Gastroesophageal sphincter (tissue), 4 donors: ENCODE data around the gene RASIP1. TPM values are rescaled to one million over a fixed set of nuclear protein-coding genes. Genes with fewer than 3 reads are reported as not detected.
A peak's percentile ranks its signal among the peaks of the same experiment; 100 is the strongest.
"Not testable (repeated sequence)": the region's sequence is repeated elsewhere in the genome, so short reads cannot be mapped to it uniquely, and the experiment has no call there.

ENCODE experiments used
- ATAC-seq: fragments of 150-250 bp; one replicate; pipeline ENCODE4 v1.9.1; 2016; ENCODE audit warnings: mild to moderate bottlenecking, moderate library complexity
- H3K27ac ChIP-seq, 4 donors: fragments of 200-600 bp; sonication (generic) in 3 of 4; 1 replicate in 3 of 4; 2 replicates in 1 of 4; pipeline ENCODE4 v1.5.1; 2016 to 2019
- H3K27me3 ChIP-seq: fragments of 200-600 bp; sonication (generic); one replicate; pipeline ENCODE4 v1.5.1; 2019
- H3K36me3 ChIP-seq, 2 donors: fragments of 200-600 bp; sonication (generic); one replicate each; pipeline ENCODE4 v1.5.1; 2019; ENCODE audit warnings: control low read depth in 1 of 2
- H3K4me1 ChIP-seq, 3 donors: fragments of 200-600 bp; sonication (generic); 1 replicate in 2 of 3; 2 replicates in 1 of 3; pipeline ENCODE4 v1.5.1; 2016 to 2019; ENCODE audit warnings: control low read depth in 2 of 3
- H3K4me3 ChIP-seq, 2 donors: fragments of 200-600 bp; sonication (generic); one replicate each; pipeline ENCODE4 v1.5.1; 2019; ENCODE audit warnings: mild to moderate bottlenecking in 1 of 2, moderate library complexity in 1 of 2
- H3K9me3 ChIP-seq, 3 donors: fragments of 200-600 bp; sonication (generic); one replicate each; pipeline ENCODE4 v1.5.1; 2017 to 2019; ENCODE audit warnings: control low read depth in 2 of 3
- EP300 ChIP-seq: sonication (generic); formaldehyde crosslinking; IDR thresholded peaks from one replicate; pipeline ENCODE4 v1.6.1; 2017; ENCODE audit warnings: antibody characterized with exemption, mild to moderate bottlenecking
- POLR2A ChIP-seq, 2 donors: fragments of 450-650 bp; IDR thresholded peaks; one replicate each; pipeline ENCODE4 v1.6.1; 2017; ENCODE audit warnings: antibody characterized with exemption in 2 of 2, mild to moderate bottlenecking in 2 of 2, moderate library complexity in 1 of 2
- POLR2AphosphoS5 ChIP-seq: sonication (generic); formaldehyde crosslinking; IDR thresholded peaks from one replicate; pipeline ENCODE4 v1.6.1; 2017; ENCODE audit warnings: antibody characterized with exemption
- WGBS, 2 donors: methylation state at CpG; one replicate each; pipeline ENCODE4 v1.1.5; 2018; ENCODE audit warnings: low coverage in 1 of 2; 5-methylcytosine and 5-hydroxymethylcytosine counted together
- total RNA-seq, 4 donors: library from RNA; depleted of rRNA; stranded (reverse); fragments of >200 nt; gene quantifications; one replicate each; pipeline ENCODE4 v1.1.0, GENCODE V29; 2016
- TF ChIP-seq, protein P1 (sequence below), 4 experiments: fragments of 200-600 bp in 2 of 4; fragments of 450-650 bp in 2 of 4; sonication (generic) in 1 of 4; IDR thresholded peaks; one replicate each; pipeline ENCODE4 v1.5.1; 2017 to 2019; ENCODE audit warnings: antibody characterized with exemption in 4 of 4, mild to moderate bottlenecking in 2 of 4, moderate library complexity in 2 of 4

Gene RASIP1
- total RNA-seq, 4 donors from 2014 or later: 9.8 to 16.4 (median 10.3) TPM

DNA sequence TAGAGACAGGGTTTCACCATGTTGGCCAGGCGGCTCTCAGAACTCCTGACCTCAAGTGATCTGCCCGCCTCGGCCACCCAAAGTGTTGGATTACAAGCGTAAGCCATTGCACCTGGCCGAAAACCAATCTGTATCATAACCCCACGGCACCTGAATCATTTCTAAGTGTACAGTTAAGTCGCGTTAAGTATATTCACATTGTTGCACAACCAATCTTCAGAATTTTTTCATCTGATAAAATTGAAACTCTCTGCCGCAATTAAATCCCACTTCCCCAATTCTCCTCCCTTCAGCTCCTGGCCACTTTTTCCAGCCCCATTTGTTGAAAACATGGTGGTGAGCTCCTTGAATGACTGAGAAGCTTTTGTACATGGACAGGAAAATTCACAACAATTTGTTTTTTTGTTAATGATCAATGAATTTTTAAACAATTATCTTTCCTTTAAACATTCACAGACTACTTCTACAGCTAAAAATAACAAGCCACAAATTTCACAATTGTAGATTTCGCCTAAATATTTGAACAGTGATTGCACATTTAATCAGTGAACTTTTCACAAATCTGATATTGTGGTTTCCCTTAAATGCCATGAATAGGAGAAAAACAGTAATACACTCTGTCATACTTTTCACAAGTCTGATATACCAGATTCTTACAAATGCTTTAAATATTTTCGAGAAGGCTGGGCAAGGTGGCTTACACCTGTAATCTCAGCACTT, 28.7 kb upstream of the RASIP1 start:
- WGBS, 2 donors: 71 to 76% methylated on average over 9 to 11 of the region's 11 CpGs
- Histone ChIP-seq H3K4me1 (no peaks in the 10 kb centered on the region), H3K27me3 (peaks cover 25% of the 10 kb centered on the region), H3K27ac (no peak overlapping the region), H3K9me3 (no peaks in the 10 kb centered on the region), H3K36me3 (no peaks in the 10 kb centered on the region), H3K4me3 (no peak overlapping the region)
- ATAC-seq: no peak
- TF ChIP-seq POLR2AphosphoS5 (no peak), POLR2A (IDR thresholded peaks at IDR 0.05) (no peak), EP300 (no peak)
- TF ChIP-seq, protein P1, sequence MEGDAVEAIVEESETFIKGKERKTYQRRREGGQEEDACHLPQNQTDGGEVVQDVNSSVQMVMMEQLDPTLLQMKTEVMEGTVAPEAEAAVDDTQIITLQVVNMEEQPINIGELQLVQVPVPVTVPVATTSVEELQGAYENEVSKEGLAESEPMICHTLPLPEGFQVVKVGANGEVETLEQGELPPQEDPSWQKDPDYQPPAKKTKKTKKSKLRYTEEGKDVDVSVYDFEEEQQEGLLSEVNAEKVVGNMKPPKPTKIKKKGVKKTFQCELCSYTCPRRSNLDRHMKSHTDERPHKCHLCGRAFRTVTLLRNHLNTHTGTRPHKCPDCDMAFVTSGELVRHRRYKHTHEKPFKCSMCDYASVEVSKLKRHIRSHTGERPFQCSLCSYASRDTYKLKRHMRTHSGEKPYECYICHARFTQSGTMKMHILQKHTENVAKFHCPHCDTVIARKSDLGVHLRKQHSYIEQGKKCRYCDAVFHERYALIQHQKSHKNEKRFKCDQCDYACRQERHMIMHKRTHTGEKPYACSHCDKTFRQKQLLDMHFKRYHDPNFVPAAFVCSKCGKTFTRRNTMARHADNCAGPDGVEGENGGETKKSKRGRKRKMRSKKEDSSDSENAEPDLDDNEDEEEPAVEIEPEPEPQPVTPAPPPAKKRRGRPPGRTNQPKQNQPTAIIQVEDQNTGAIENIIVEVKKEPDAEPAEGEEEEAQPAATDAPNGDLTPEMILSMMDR (IDR thresholded peaks at IDR 0.05): no peak

DNA sequence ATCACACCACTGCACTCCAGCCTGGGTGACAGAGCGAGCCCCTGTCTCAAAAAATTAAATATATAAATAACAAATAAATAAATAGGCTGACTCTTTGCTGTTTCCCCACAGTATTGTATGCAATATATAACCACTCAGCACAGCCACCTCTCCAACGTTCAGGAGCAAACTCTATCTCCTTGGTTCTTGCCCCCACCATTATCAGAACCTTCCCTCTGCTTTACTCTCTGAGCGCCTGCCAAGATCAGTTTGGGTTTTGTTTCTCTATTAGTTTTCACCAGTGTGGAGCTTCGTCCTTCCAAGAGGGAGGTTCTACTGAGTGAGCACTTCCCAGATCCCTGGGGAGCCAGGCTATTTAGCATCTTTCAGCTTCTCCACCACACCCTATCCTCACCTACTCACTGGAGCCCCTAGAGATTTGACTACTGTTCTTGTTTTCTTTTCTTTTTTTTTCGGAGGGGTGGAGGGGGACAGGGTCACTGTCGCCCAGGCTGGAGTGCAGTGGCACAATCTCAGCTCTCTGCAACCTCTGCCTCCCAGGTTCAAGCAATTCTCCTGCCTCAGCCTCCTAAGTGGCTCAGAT, 27.9 kb upstream of the RASIP1 start:
- not testable (repeated sequence) for H3K27ac ChIP-seq, H3K36me3 ChIP-seq, H3K4me3 ChIP-seq, H3K9me3 ChIP-seq, H3K4me1 ChIP-seq, ATAC-seq
- 22 to 32% methylated on average over 6 of the region's 6 CpGs for WGBS, 2 donors
- peaks cover 25% of the 10 kb centered on the region for H3K27me3 ChIP-seq

DNA sequence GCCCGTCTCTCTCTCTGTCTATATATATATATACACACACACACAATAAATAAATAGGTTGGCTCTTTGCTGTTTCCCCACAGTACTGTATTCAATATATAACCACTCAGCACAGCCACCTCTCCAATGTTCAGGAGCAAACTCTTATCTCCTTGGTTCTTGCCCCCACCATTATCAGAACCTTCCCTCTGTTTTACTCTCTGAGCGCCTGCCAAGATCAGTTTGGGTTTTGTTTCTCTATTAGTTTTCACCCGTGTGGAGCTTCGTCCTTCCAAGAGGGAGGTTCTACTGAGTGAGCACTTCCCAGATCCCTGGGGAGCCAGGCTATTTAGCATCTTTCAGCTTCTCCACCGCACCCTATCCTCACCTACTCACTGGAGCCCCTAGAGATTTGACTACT, 25.4 kb upstream of the RASIP1 start:
- not testable (repeated sequence) for H3K9me3 ChIP-seq, H3K4me1 ChIP-seq, H3K4me3 ChIP-seq, ATAC-seq, H3K36me3 ChIP-seq, H3K27ac ChIP-seq
- peaks cover 25% of the 10 kb centered on the region for H3K27me3 ChIP-seq
- 13 to 29% methylated on average over 1 to 5 of the region's 5 CpGs for WGBS, 2 donors

DNA sequence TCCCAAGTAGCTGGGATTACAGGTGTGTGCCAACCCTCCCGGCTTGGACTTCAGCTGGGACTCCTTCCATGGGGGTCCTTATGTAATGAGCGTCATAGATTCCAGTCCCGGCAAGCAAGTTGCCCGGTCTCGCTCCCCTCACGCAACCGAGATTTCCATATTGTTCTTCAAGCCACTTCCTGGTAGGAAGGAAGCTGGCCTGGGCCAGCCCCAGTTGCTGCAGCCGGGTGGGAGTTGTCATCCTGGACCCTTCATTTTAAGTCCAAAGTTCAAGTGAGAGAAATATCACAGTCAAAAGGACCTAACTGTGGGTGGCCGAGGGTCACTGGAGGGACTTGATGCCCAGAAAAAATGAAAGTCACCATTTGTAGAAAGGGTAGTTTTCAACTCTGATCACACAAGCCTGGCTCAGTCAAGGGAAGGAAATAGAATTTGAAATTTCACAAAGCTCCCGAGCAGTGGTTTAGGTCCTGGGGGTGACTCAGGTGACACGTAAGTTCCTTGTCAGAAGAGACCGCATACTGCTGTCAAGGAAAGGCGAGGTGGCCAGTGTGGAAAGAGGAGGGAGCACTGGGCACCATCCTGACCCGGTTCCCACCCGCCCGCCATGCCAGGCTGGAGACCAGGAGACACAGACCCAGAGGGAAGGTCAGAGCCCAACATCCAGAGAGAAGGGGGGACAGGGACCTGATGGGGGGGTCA, 20.2 kb upstream of the RASIP1 start:
- no peak for TF ChIP-seq POLR2AphosphoS5
- TF ChIP-seq EP300: no peak
- no peak for TF ChIP-seq POLR2A (IDR thresholded peaks at IDR 0.05)
- TF ChIP-seq, protein P1 (IDR thresholded peaks at IDR 0.05): no peak
- no peaks in the 10 kb centered on the region for H3K4me1 ChIP-seq
- H3K36me3 ChIP-seq: no peaks in the 10 kb centered on the region
- H3K4me3 ChIP-seq: no peak overlapping the region
- H3K27ac ChIP-seq: peak overlapping the region in 3 of 4 donors; percentile 12 to 44 (median 40)
- 27% methylated on average over 10 of the region's 16 CpGs; no CpG with 5 or more reads in 1 of the 2 donors for WGBS, 2 donors
- H3K9me3 ChIP-seq: no peaks in the 10 kb centered on the region
- no peak for ATAC-seq
- H3K27me3 ChIP-seq: peaks cover 21% of the 10 kb centered on the region

DNA sequence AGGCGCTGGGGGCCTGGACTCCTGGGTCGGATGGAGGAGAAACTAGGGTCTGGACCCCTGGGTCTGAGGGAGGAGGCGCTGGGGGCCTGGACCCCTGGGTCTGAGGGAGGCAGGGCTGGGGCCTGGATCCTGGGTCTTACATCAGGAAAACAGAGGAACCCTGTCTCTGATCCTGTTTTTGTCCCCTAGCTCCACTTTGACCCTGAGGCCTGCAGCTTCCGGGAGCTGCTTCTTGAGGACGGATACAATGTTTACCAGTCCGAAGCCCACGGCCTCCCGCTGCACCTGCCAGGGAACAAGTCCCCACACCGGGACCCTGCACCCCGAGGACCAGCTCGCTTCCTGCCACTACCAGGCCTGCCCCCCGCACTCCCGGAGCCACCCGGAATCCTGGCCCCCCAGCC, 17.3 kb upstream of the RASIP1 start:
- Histone ChIP-seq H3K4me1 (peaks cover 0 to 9% (median 4%) of the 10 kb centered on the region in 3 donors), H3K27me3 (peaks cover 25% of the 10 kb centered on the region), H3K36me3 (no peaks in the 10 kb centered on the region), H3K9me3 (no peaks in the 10 kb centered on the region), H3K4me3 (no peak overlapping the region), H3K27ac (no peak overlapping the region)
- WGBS, 2 donors: no CpG with 5 or more reads among the region's 14 CpGs
- ATAC-seq: no peak
- no peak for TF ChIP-seq POLR2A (IDR thresholded peaks at IDR 0.05)
- no peak for TF ChIP-seq POLR2AphosphoS5
- TF ChIP-seq, protein P1 (IDR thresholded peaks at IDR 0.05): no peak
- TF ChIP-seq EP300: no peak
